ENCODE data around the gene SLC38A7. TPM values are rescaled to one million over a fixed set of nuclear protein-coding genes. Genes with fewer than 3 reads are reported as not detected.
"Not testable (repeated sequence)": the region's sequence is repeated elsewhere in the genome, so short reads cannot be mapped to it uniquely, and the experiment has no call there.

SLC38A7 gene
- total and polyA plus RNA-seq, 5 donors = 13.3 to 21.3 (median 18.8) TPM

DNA sequence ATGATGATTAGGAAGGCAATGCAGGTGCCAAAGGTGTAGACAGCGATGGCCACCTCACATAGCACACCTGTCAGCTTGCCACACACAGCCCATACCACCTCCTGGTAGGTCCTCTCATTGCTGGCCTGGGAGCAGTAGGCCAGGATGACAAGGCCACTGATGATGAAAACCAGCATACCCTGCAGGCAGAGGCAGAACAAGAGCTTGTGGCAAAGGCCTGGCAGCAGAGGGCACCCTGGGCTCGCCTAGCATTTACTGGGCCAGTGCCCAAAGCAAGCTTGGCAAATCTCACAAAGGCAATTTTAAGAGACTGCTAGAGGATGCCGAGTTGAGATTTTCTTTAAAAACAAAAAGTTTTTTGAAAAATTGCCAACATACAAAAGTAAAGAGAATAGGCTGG lies 5.9 kb downstream of the SLC38A7 start:
- Histone ChIP-seq H3K27me3 (ENCODE audit: control insufficient read depth, insufficient read depth) (no peaks in the 10 kb centered on the region), H3K4me3 (ENCODE audit: low read length) (no peak overlapping the region), H3K4me1 (ENCODE audit: control insufficient read depth, insufficient read depth, low read length) (peaks cover 4% of the 10 kb centered on the region), H3K9me3 (ENCODE audit: control insufficient read depth, low read length) (no peaks in the 10 kb centered on the region), H3K27ac (ENCODE audit: low read length) (no peak overlapping the region)
- intact Hi-C loops (cut with DNase I) = loop anchor here in 2 of 4 donors (10.0 kb wide), 2 partner anchors 56 to 76 kb away; partner anchors contain the start of gene GOT2 (in 1 of the 2)
- DNase-seq (no peak), ATAC-seq (peak; percentile 10 to 40)
- 62% methylated on average over 3 of the region's 3 CpGs for WGBS

DNA sequence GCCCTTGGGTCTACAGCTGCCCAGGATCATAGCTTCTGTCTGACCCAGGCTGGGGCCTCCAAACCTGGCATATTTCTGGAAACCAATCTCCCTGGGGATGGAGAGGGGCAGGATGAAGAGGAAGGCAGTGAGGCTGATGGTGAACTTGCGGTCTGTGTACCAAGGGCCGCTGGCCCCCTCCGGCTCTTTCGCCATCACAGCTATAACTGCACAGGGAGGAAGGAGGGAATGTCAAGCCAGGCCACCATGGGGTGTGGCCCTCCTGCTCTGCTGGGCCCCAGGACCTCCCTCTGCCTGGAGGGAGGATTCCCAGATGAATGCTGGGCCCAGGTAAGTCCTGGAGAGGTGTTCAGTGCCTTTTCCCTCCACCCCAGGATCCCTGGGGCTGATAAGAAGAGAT lies 6.3 kb downstream of the SLC38A7 start:
- Histone ChIP-seq H3K27me3 (ENCODE audit: control insufficient read depth, insufficient read depth) (no peaks in the 10 kb centered on the region), H3K4me1 (ENCODE audit: control insufficient read depth, insufficient read depth, low read length) (peaks cover 2% of the 10 kb centered on the region), H3K27ac (ENCODE audit: low read length) (no peak overlapping the region), H3K9me3 (ENCODE audit: control insufficient read depth, low read length) (no peaks in the 10 kb centered on the region), H3K4me3 (ENCODE audit: low read length) (no peak overlapping the region)
- intact Hi-C loops (cut with DNase I) = loop anchor here in 2 of 4 donors (10.0 kb wide), 2 partner anchors 57 to 77 kb away; partner anchors contain the start of gene GOT2 (in 1 of the 2)
- WGBS = 96% methylated on average over 4 of the region's 4 CpGs
- no peak for DNase-seq
- no peak for ATAC-seq

DNA sequence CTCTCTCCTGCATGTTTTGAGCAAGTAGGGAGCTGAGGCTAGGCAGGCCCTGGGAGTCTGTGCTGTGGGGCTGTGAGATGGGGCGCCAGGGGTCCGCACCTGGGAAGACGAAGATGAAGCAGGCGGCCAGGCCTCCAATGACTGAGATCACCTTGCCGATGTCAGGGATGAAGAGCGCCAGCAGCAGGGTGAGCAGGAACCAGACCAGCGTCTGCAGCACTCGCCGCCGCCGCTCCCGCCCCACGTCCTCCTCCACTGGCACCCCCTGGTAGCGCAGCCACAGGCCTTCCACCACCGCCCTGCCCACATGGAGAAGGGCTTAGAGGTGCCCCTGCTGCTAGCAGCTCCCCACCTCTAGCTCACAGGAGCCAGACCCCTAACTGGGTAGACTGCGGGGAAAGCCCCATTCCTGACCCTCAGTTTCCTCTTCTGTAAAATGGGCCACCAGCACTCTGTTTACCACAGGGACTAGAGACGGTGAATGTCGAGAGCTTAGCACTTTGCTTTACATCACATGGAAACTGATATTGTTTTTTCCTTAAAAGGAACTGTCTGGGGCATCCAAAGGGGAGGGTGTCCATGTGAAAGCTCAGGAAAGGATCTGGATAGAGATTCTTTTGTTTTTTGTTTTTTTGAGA lies 13.5 kb downstream of the SLC38A7 start:
- H3K9me3 ChIP-seq (ENCODE audit: control insufficient read depth, low read length) = no peaks in the 10 kb centered on the region
- H3K4me1 ChIP-seq (ENCODE audit: control insufficient read depth, insufficient read depth, low read length) = no peaks in the 10 kb centered on the region
- no peaks in the 10 kb centered on the region for H3K27me3 ChIP-seq (ENCODE audit: control insufficient read depth, insufficient read depth)
- 95% methylated on average over 18 of the region's 18 CpGs for WGBS
- H3K27ac ChIP-seq (ENCODE audit: low read length) = no peak overlapping the region
- no peak overlapping the region for H3K4me3 ChIP-seq (ENCODE audit: low read length)
- ATAC-seq = no peak
- no peak for DNase-seq
- intact Hi-C loops (cut with DNase I) = loop anchor here in 2 of 4 donors (10.0 kb wide), 2 partner anchors 64 to 84 kb away; partner anchors contain the start of gene GOT2 (in 1 of the 2)

DNA sequence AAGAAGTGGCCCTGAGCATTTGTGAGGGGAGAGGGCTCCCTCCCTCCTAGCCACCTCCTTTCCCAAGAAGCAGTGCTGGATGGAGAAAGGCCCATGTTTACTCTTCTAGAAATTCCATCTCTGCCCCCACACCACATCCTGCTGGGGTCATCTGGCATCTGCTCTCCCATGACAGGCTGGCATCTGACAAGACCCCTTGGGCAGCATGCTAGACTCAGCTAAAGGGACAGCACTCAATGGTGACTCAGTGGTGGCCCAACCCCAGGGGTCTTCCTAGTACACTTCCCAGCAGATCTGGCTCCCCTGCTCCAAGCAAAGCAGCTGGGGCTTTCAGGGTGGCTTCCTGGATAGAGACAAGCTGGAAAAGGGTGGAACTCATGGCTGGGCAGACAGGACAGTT lies 14.4 kb downstream of the SLC38A7 start:
- Histone ChIP-seq H3K4me3 (ENCODE audit: low read length) (no peak overlapping the region), H3K27ac (ENCODE audit: low read length) (no peak overlapping the region), H3K9me3 (ENCODE audit: control insufficient read depth, low read length) (no peaks in the 10 kb centered on the region), H3K4me1 (ENCODE audit: control insufficient read depth, insufficient read depth, low read length) (no peaks in the 10 kb centered on the region), H3K27me3 (ENCODE audit: control insufficient read depth, insufficient read depth) (no peaks in the 10 kb centered on the region)
- DNase-seq = no peak
- intact Hi-C loops (cut with DNase I) = loop anchor here in 2 of 4 donors (10.0 kb wide), 2 partner anchors 65 to 85 kb away; partner anchors contain the start of gene GOT2 (in 1 of the 2)
- ATAC-seq = no peak

DNA sequence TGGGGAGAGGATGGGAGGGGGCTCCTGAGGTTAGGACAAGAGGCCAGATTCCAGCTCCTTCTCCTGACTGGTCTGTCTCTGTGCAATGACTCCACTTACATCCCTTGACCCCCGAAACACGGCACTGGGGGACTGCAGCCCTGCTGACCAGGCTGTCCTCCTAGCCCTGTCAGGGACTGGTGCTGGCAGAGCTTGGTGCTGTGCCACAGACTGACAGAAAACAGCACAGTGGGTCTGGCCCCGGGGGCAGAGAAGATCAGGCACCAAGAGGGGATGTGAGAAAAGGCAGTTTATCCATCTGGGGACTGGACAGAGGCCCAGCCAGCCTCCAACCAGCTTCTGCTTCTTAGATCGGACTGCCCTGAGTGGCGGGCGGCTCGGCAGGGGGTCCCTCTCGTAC lies 19.4 kb downstream of the SLC38A7 start:
- Histone ChIP-seq H3K27ac (ENCODE audit: low read length) (no peak overlapping the region), H3K4me3 (ENCODE audit: low read length) (no peak overlapping the region), H3K27me3 (ENCODE audit: control insufficient read depth, insufficient read depth) (no peaks in the 10 kb centered on the region), H3K4me1 (ENCODE audit: control insufficient read depth, insufficient read depth, low read length) (no peaks in the 10 kb centered on the region), H3K9me3 (ENCODE audit: control insufficient read depth, low read length) (no peaks in the 10 kb centered on the region)
- intact Hi-C loops (cut with DNase I) = loop anchor here in 2 of 4 donors (10.0 kb wide), 2 partner anchors 150 to 330 kb away; partner anchors contain the start of gene SETD6 (in 2 of the 2)
- no peak for DNase-seq
- no peak for ATAC-seq
- 76% methylated on average over 8 of the region's 8 CpGs for WGBS

DNA sequence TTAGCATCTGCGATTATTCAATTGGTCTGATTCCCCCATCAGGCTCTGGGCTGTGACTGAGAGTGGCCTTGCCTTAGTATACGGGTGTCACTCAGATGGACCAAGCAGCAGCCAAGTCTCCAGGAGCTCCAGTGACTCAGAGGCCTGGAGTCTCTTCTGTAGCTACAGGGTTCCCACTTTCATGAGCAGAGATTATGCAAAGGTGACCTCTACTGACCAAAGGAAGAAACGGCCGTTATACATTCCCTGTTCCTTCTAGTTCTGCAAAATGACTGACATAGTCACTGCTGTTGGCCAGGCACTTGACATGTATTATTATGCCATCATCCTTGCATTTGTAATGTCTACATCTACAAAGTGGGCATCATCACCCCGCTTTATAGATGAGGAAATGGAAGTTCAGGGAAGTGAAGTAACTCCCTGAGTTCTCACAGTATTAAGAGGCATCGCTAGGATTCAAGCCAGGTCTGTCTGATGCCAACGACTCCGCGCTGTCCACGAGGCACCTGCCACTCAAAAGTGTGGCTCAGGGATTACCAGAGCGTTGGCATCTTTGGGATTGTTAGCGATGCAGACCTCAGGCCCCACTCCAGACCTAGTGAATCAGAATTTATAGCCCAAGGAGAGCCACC lies 23.3 kb downstream of the SLC38A7 start:
- WGBS = 37% methylated on average over 12 of the region's 12 CpGs

DNA sequence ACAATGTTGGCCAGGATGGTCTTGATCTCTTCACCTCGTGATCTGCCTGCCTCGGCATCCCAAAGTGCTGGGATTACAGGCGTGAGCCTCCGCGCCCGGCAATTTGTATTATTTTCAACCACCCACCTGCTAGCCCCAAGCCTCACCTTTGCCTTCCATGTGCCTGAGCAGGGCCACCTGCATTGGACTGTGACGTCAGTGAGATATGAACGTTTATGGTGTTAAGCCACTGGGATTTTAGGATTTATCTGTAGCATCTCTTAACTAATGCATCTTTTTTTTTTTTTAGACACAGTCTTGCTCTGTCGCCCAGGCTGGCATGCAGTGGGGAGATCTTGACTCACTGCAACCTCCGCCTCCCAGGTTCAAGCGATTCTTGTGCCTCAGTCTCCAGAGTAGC lies 24.7 kb downstream of the SLC38A7 start:
- not testable (repeated sequence) for H3K4me3 ChIP-seq (ENCODE audit: low read length); H3K27me3 ChIP-seq (ENCODE audit: control insufficient read depth, insufficient read depth); H3K27ac ChIP-seq (ENCODE audit: low read length); H3K9me3 ChIP-seq (ENCODE audit: control insufficient read depth, low read length); ATAC-seq; H3K4me1 ChIP-seq (ENCODE audit: control insufficient read depth, insufficient read depth, low read length); DNase-seq
- WGBS = 85% methylated on average over 11 of the region's 11 CpGs
- intact Hi-C loops (cut with DNase I) = loop anchor here in 2 of 4 donors (10.0 kb wide), 2 partner anchors 145 to 325 kb away; partner anchors contain the start of gene SETD6 (in 2 of the 2)

More for the DNA sequence above, 23.3 kb downstream of the SLC38A7 start:
- Histone ChIP-seq H3K9me3 (ENCODE audit: control insufficient read depth, low read length) (no peaks in the 10 kb centered on the region), H3K27me3 (ENCODE audit: control insufficient read depth, insufficient read depth) (no peaks in the 10 kb centered on the region), H3K4me3 (ENCODE audit: low read length) (no peak overlapping the region), H3K27ac (ENCODE audit: low read length) (no peak overlapping the region), H3K4me1 (ENCODE audit: control insufficient read depth, insufficient read depth, low read length) (no peaks in the 10 kb centered on the region)
- ATAC-seq (peak; percentile 91 to 93), DNase-seq (peak; percentile 45 to 66 (median 53))
- intact Hi-C loops (cut with DNase I) = loop anchor here in 2 of 4 donors (10.0 kb wide), 2 partner anchors 147 to 327 kb away; partner anchors contain the start of gene SETD6 (in 2 of the 2)

DNA sequence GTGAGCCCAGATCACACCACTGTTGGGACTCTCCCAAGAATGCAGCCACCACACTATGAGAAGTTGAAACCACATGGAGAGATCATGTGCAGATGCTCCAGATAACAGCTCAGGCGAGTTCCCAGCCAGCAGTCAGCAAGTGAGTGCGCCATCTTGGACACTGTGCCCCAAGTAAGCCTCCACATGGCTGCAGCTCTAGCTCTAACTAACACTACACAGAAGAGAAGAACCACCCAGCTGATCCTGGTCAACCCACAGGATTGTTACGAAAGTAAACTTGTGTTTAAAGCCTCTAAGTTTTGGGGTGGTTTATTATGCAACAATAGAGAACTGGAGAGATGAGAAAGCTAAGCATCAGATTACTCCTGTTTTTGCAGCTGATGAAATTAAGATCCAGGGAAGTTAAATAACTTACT lies 25.8 kb downstream of the SLC38A7 start:
- WGBS = 81% methylated on average over 3 of the region's 3 CpGs
- DNase-seq = no peak

DNA sequence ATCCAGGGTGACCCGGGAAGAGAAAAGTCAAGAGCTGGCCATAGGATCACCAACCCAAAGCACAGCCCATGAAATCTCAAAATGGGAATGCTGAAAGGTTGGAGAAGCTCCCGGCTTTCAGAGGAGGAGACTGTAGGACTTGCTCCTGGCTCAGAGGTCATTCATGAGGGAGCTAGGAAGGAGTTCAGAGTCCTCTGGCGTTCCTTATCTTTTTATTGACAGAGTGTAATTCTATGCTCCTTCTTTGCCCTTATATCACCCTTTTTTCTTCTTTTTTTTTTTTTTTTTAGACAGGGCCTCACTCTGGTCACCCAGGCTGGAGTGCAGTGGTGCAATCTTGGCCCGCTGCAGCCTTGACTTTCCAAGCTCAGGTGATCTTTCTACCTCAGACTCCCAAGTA lies 27.7 kb downstream of the SLC38A7 start:
- intact Hi-C loops (cut with DNase I) = no loop called here
- WGBS = 79% methylated on average over 4 of the region's 4 CpGs
- Histone ChIP-seq H3K27me3 (ENCODE audit: control insufficient read depth, insufficient read depth) (no peaks in the 10 kb centered on the region), H3K4me3 (ENCODE audit: low read length) (no peak overlapping the region), H3K4me1 (ENCODE audit: control insufficient read depth, insufficient read depth, low read length) (no peaks in the 10 kb centered on the region), H3K27ac (ENCODE audit: low read length) (no peak overlapping the region), H3K9me3 (ENCODE audit: control insufficient read depth, low read length) (no peaks in the 10 kb centered on the region)
- DNase-seq (no peak), ATAC-seq (no peak)

More for the DNA sequence above, 25.8 kb downstream of the SLC38A7 start:
- ATAC-seq = no peak
- Histone ChIP-seq H3K27ac (ENCODE audit: low read length) (no peak overlapping the region), H3K9me3 (ENCODE audit: control insufficient read depth, low read length) (no peaks in the 10 kb centered on the region), H3K4me3 (ENCODE audit: low read length) (no peak overlapping the region), H3K4me1 (ENCODE audit: control insufficient read depth, insufficient read depth, low read length) (no peaks in the 10 kb centered on the region), H3K27me3 (ENCODE audit: control insufficient read depth, insufficient read depth) (no peaks in the 10 kb centered on the region)
- intact Hi-C loops (cut with DNase I) = no loop called here

DNA sequence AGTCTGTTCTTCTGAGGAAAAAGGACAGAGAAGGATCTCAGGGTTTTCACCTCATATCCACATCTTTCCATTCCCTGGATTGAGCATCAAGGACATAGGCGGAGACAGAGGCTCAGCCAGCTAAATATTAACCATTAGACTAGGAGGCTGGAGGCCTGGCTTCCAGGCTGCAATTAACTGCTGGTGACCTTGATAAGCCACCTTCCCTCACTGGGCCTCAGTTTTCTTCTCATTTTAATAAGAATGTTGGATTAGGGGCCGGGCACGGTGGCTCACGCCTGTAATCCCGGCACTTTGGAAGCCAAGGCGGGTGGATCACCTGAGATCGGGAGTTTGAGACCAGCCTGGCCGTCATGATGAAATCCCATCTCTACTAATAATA lies 29.4 kb downstream of the SLC38A7 start:
- Histone ChIP-seq H3K4me1 (ENCODE audit: control insufficient read depth, insufficient read depth, low read length) (no peaks in the 10 kb centered on the region), H3K4me3 (ENCODE audit: low read length) (no peak overlapping the region), H3K27ac (ENCODE audit: low read length) (no peak overlapping the region), H3K9me3 (ENCODE audit: control insufficient read depth, low read length) (no peaks in the 10 kb centered on the region), H3K27me3 (ENCODE audit: control insufficient read depth, insufficient read depth) (no peaks in the 10 kb centered on the region)
- no peak for ATAC-seq
- DNase-seq = no peak
- intact Hi-C loops (cut with DNase I) = no loop called here
- WGBS = 87% methylated on average over 8 of the region's 8 CpGs

DNA sequence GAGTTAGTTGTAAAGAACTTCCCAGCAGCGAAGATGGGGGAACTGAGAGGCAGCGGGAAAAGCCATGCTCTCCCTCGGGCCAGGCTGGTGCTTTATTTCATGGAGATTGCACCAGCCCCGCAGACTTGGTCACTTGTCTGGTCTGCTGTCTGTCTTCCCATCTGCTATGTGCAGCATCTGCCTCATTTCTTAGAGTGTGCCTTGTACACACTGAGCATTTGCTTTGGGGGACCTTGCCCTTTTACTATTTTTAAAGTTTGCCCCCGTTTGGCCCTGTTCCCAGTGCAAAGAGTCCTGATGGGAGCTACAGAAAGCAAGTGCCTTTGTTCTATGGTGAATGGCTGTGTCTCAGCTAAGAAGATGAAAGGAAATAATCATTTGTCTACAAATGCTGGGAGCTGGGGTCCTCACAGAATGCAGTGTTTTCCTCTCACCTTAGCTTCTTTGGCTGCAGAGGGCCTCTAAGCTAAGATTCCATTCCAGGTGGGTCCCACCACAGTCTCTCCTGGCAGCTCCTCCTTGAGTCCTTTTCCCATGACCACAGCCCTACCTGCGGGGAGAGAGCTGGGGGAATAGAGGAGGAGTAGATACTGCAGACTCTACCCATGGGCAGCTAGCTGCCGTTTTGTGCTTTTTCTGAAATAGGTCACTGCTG lies 29.9 kb downstream of the SLC38A7 start:
- WGBS = 75% methylated on average over 7 of the region's 7 CpGs
- DNase-seq (no peak), ATAC-seq (no peak)
- no peak overlapping the region for H3K4me3 ChIP-seq (ENCODE audit: low read length)
- H3K27me3 ChIP-seq (ENCODE audit: control insufficient read depth, insufficient read depth) = no peaks in the 10 kb centered on the region
- intact Hi-C loops (cut with DNase I) = no loop called here
- H3K4me1 ChIP-seq (ENCODE audit: control insufficient read depth, insufficient read depth, low read length) = no peaks in the 10 kb centered on the region
- H3K9me3 ChIP-seq (ENCODE audit: control insufficient read depth, low read length) = no peaks in the 10 kb centered on the region
- H3K27ac ChIP-seq (ENCODE audit: low read length) = no peak overlapping the region

All from right cardiac atrium (tissue), 5 donors.